Uterus (tissue), 4 donors: ENCODE results near the gene LIF. TPM values are rescaled to one million over a fixed set of nuclear protein-coding genes. Genes with fewer than 3 reads are reported as not detected.

Source experiments
- DNase-seq, 2 donors: peaks; one replicate each; pipeline ENCODE4 v3.0.0-alpha.2; 2019 to 2020
- H3K27ac ChIP-seq, 2 donors: fragments of 200-600 bp; sonication (generic); 1 replicate in 1 of 2; 2 replicates in 1 of 2; pipeline ENCODE4 v1.5.1; 2016 to 2018
- H3K27me3 ChIP-seq, 2 donors: fragments of 200-600 bp; sonication (generic); one replicate each; pipeline ENCODE4 v1.5.1; 2018 to 2019; ENCODE audit warnings: control low read depth in 1 of 2
- H3K36me3 ChIP-seq, 2 donors: fragments of 200-600 bp; sonication (generic); one replicate each; pipeline ENCODE4 v1.5.1; 2019; ENCODE audit warnings: control low read depth in 1 of 2
- H3K4me1 ChIP-seq, 2 donors: fragments of 200-600 bp; sonication (generic); one replicate each; pipeline ENCODE4 v1.5.1; 2018 to 2019; ENCODE audit warnings: control low read depth in 1 of 2
- H3K4me3 ChIP-seq, 2 donors: fragments of 200-600 bp; sonication (generic); 1 replicate in 1 of 2; 2 replicates in 1 of 2; pipeline ENCODE4 v1.5.1; 2018 to 2019; ENCODE audit warnings: mild to moderate bottlenecking in 1 of 2
- H3K9me3 ChIP-seq, 2 donors: fragments of 200-600 bp; sonication (generic); one replicate each; pipeline ENCODE4 v1.5.1; 2019; ENCODE audit warnings: control low read depth in 1 of 2
- POLR2A ChIP-seq, 2 donors: fragments of 450-650 bp; IDR thresholded peaks; one replicate each; pipeline ENCODE4 v1.6.1; 2016; ENCODE audit warnings: antibody characterized with exemption in 2 of 2, mild to moderate bottlenecking in 1 of 2, moderate library complexity in 1 of 2
- intact Hi-C: fragments of 100-400 bp; cut with DNase I; formaldehyde crosslinking; loops from one replicate; pipeline ENCODE4 v1.15.1; 2023; ENCODE audit warnings: low total_unique reads
- total RNA-seq, 4 donors: library from RNA; depleted of rRNA in 3 of 4; stranded (reverse); fragments of >200 nt in 3 of 4; gene quantifications; one replicate each; pipeline versions ENCODE4 v1.1.0 to v1.2.4, GENCODE V29; 2014 to 2023
- TF ChIP-seq, protein P1 (sequence below), 4 experiments: fragments of 200-600 bp in 2 of 4; fragments of 450-650 bp in 2 of 4; sonication (generic) in 2 of 4; IDR thresholded peaks; one replicate each; pipeline ENCODE4 v1.5.1; 2016 to 2019; ENCODE audit warnings: antibody characterized with exemption in 4 of 4, mild to moderate bottlenecking in 2 of 4, moderate library complexity in 1 of 4
- donor health status: DM: yes; HTN: yes; CAD: no.

The LIF gene
- total RNA-seq, 4 donors from 2014 or later = under 0.01 to 3.0 (median 1.5) TPM; not detected in 1

DNA sequence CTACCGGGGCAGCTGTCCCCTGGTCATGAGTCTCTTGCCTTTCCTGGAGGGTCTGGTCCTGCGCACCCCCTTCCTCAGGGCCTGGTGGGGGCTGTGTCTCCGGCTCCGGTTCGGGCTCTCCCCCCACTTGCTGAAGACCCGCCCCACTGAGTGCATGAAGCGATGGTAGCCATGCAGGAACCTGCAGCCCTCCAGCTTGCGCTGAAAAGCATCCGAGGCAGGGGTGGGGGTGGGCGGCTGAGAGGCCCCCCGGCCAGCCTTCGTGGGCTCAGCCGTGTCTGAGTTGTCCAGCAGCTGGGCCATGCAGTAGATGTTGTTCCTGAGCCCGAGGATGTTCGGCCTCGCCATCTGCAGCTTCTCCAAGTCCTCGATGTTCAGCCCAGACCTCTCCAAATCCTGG is 17.3 kb upstream of the LIF start:
- Histone ChIP-seq H3K4me1 (peaks cover 0 to 5% of the 10 kb centered on the region in 2 donors), H3K4me3 (no peak overlapping the region), H3K9me3 (no peaks in the 10 kb centered on the region), H3K36me3 (no peaks in the 10 kb centered on the region), H3K27me3 (no peaks in the 10 kb centered on the region), H3K27ac (no peak overlapping the region)
- intact Hi-C loops = loop anchor here (5.0 kb wide), 1 partner anchor 123 kb away; the partner anchor contains the start of gene RNF215
- TF ChIP-seq POLR2A (IDR thresholded peaks at IDR 0.05) = no peak
- TF ChIP-seq, protein P1, sequence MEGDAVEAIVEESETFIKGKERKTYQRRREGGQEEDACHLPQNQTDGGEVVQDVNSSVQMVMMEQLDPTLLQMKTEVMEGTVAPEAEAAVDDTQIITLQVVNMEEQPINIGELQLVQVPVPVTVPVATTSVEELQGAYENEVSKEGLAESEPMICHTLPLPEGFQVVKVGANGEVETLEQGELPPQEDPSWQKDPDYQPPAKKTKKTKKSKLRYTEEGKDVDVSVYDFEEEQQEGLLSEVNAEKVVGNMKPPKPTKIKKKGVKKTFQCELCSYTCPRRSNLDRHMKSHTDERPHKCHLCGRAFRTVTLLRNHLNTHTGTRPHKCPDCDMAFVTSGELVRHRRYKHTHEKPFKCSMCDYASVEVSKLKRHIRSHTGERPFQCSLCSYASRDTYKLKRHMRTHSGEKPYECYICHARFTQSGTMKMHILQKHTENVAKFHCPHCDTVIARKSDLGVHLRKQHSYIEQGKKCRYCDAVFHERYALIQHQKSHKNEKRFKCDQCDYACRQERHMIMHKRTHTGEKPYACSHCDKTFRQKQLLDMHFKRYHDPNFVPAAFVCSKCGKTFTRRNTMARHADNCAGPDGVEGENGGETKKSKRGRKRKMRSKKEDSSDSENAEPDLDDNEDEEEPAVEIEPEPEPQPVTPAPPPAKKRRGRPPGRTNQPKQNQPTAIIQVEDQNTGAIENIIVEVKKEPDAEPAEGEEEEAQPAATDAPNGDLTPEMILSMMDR (IDR thresholded peaks at IDR 0.05) = no peak
- DNase-seq = no peak

DNA sequence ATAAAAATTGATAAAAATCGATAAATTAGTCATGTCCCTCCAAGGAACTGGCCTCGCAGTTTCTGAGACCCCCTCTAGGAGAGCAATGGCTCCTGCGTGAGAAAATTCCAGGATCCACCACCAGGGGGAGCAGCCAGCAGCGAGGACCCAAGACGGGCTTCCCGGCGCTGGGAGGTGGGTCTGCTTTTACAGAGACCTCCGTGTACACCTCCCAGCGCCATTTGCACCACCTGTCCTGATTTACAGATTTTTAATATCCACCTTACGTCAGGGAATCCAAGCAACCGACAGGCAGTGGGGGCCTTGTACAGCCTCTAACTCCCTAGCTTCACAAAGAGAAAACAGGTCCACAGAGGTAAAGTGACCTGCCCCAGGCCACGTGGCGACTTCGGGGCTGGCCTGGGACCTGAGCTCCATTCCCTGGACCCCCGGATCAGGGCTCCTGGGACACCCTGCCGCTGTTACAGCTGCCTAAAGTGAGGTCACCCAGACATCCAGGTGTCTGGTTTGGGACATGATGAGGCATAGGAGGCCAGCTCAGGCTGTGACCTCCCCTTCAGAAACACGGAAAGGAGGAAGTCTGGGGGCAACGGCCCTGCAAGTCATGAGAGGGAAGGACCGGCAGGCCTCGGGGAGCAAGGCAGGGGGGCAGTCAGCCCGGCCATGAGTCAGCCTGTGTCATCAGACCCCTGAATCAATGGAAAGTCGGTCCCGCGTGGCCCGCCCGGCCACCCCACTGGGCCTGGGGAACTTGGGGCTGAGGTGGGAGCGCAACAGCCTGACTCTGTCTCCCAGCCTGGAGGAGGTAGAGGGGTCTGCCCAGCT is 16.6 kb upstream of the LIF start:
- TF ChIP-seq POLR2A (IDR thresholded peaks at IDR 0.05) = no peak
- TF ChIP-seq, protein P1 (IDR thresholded peaks at IDR 0.05) = peak; percentile 94 to 98 (median 94)
- H3K27ac ChIP-seq = no peak overlapping the region
- H3K4me3 ChIP-seq = no peak overlapping the region
- H3K9me3 ChIP-seq = no peaks in the 10 kb centered on the region
- H3K4me1 ChIP-seq = peaks cover 0 to 5% of the 10 kb centered on the region in 2 donors
- intact Hi-C loops = loop anchor here (5.0 kb wide), 1 partner anchor 124 kb away; the partner anchor contains the start of gene RNF215
- H3K27me3 ChIP-seq = no peaks in the 10 kb centered on the region
- DNase-seq = peak; percentile 74 to 78
- H3K36me3 ChIP-seq = no peaks in the 10 kb centered on the region

DNA sequence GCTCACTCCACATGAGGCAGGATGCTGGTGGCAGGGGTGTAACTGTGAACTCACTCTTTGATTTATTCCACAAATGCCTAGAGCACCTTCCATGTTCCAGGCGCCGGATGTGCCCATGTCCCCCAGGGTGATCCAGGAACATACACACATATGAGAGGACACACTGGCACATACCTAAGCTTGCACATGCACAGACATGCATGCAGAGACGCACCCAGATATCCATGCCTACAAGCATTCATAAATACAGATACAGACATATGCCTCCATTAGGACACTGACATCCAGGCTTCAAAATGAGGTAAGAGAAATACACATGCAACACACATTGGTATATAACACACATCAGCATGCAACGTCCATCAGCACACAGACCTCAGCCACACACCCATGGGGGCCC is 15.6 kb upstream of the LIF start:
- H3K4me3 ChIP-seq = no peak overlapping the region
- H3K4me1 ChIP-seq = peaks cover 0 to 5% of the 10 kb centered on the region in 2 donors
- no peaks in the 10 kb centered on the region for H3K36me3 ChIP-seq
- intact Hi-C loops = loop anchor here (5.0 kb wide), 1 partner anchor 125 kb away; the partner anchor contains the start of gene RNF215
- no peak for TF ChIP-seq POLR2A (IDR thresholded peaks at IDR 0.05)
- TF ChIP-seq, protein P1 (IDR thresholded peaks at IDR 0.05) = no peak
- H3K9me3 ChIP-seq = no peaks in the 10 kb centered on the region
- H3K27me3 ChIP-seq = no peaks in the 10 kb centered on the region
- DNase-seq = no peak
- H3K27ac ChIP-seq = no peak overlapping the region

DNA sequence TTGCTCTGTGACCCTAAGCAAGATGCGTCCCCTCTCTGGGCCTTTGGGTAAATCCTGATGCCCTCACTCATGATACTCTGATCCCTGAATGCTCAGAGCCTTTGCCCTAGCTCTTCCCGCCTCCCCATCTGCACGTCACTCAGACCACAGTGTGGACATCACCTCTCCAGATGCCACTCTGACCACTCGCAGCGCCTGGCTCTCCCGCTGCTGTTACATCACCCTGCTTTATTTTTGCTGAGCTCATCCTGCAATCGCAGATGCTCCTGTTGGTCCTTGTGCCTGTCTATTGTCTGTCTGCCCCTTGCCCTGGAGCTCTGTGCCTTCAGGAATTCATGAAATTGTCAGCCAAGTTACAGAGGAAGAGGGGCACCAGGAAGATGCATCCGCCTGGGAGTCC is 14.6 kb upstream of the LIF start:
- H3K9me3 ChIP-seq = no peaks in the 10 kb centered on the region
- peaks cover 0 to 5% of the 10 kb centered on the region in 2 donors for H3K4me1 ChIP-seq
- H3K4me3 ChIP-seq = no peak overlapping the region
- H3K27me3 ChIP-seq = no peaks in the 10 kb centered on the region
- no peaks in the 10 kb centered on the region for H3K36me3 ChIP-seq
- intact Hi-C loops = loop anchor here (5.0 kb wide), 1 partner anchor 126 kb away; the partner anchor contains the start of gene RNF215
- no peak for DNase-seq
- H3K27ac ChIP-seq = no peak overlapping the region
- TF ChIP-seq, protein P1 (IDR thresholded peaks at IDR 0.05) = no peak
- TF ChIP-seq POLR2A (IDR thresholded peaks at IDR 0.05) = no peak

DNA sequence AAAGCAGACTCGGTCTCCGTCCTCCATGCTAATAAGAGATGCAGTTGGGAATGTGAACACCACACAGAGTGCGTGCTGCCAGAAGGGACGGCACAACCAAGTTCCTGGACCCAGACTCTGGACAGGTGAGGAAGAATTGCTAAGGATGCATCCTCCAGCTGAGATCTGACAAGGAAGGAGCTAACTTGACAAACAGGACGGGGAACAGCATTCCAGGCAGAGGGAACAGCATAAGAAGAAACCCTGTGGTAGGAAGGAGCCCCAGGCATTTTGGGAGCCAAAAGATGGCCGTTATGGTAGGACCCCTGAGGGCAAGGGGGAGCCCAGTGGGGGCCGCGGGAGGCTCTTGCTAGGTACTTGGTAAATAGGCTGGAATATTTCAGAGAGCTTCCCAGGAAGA is 14.1 kb upstream of the LIF start:
- TF ChIP-seq POLR2A (IDR thresholded peaks at IDR 0.05) = no peak
- TF ChIP-seq, protein P1 (IDR thresholded peaks at IDR 0.05) = no peak
- no peaks in the 10 kb centered on the region for H3K36me3 ChIP-seq
- no peak overlapping the region for H3K4me3 ChIP-seq
- intact Hi-C loops = loop anchor here (5.0 kb wide), 1 partner anchor 127 kb away; the partner anchor contains the start of gene RNF215
- peaks cover 0 to 5% of the 10 kb centered on the region in 2 donors for H3K4me1 ChIP-seq
- H3K9me3 ChIP-seq = no peaks in the 10 kb centered on the region
- H3K27ac ChIP-seq = no peak overlapping the region
- no peaks in the 10 kb centered on the region for H3K27me3 ChIP-seq
- no peak for DNase-seq
